ENCODE data around the gene ALX4. TPM values are rescaled to one million over a fixed set of nuclear protein-coding genes. Genes with fewer than 3 reads are reported as not detected.

The ALX4 gene
- polyA plus RNA-seq, 3 donors, result not detected

- no peak overlapping the region for H3K4me3 ChIP-seq (replicated peaks in 1 of 3; ENCODE audit: low read depth in 2 of 3, low read length in 3 of 3)
- DNase-seq, result no peak
- H3K4me2 ChIP-seq (replicated peaks; ENCODE audit: extremely low read depth, low read length, poor library complexity, severe bottlenecking), result no peak overlapping the region
- H3K9ac ChIP-seq (ENCODE audit: insufficient read depth, low read length, poor library complexity, severe bottlenecking), result no peak overlapping the region
- no peaks in the 10 kb centered on the region for H3K36me3 Mint-ChIP-seq
- H3K4me1 Mint-ChIP-seq, result no peaks in the 10 kb centered on the region
- H3K9me3 Mint-ChIP-seq, result peaks cover 0 to 2% (median 0%) of the 10 kb centered on the region in 7 donors
- H2AFZ ChIP-seq (ENCODE audit: insufficient read depth, low read depth, low read length, poor library complexity, severe bottlenecking), result no peak overlapping the region
- H3K4me1 ChIP-seq (ENCODE audit: control insufficient read depth in 1 of 2, insufficient read depth in 2 of 2, low read length in 2 of 2), result no peaks in the 10 kb centered on the region
- H3K4me3 Mint-ChIP-seq, result no peak overlapping the region
- intact Hi-C loops (cut with micrococcal nuclease), result no loop called here
- H3K27ac ChIP-seq (ENCODE audit: low read depth in 1 of 2, low read length in 2 of 2), result no peak overlapping the region
- peaks cover 16 to 55% of the 10 kb centered on the region in 2 donors for H3K27me3 ChIP-seq (ENCODE audit: control insufficient read depth in 2 of 2, insufficient read depth in 2 of 2, low read length in 2 of 2)
- H3K27me3 Mint-ChIP-seq (ENCODE audit: low read depth in 3 of 3), result peaks cover 40 to 79% (median 59%) of the 10 kb centered on the region in 3 donors
- no peaks in the 10 kb centered on the region for H3K9me3 ChIP-seq (replicated peaks in 1 of 2; ENCODE audit: control insufficient read depth in 1 of 2, insufficient read depth in 1 of 2, low read length in 2 of 2)
- no peak overlapping the region for H3K27ac Mint-ChIP-seq
- no peaks in the 10 kb centered on the region for H3K36me3 ChIP-seq (replicated peaks in 1 of 2; ENCODE audit: control insufficient read depth in 1 of 2, insufficient read depth in 2 of 2, low read length in 2 of 2)
- H4K20me1 ChIP-seq (ENCODE audit: insufficient read depth, low read length), result no peaks in the 10 kb centered on the region
- WGBS (ENCODE audit: insufficient coverage), result 60% methylated on average over 6 of the region's 8 CpGs
- H3K79me2 ChIP-seq (ENCODE audit: insufficient read depth, low read length), result no peaks in the 10 kb centered on the region
- no peak for TF ChIP-seq CTCF (IDR thresholded peaks at IDR 0.05)
Observed at GRCh38 chr11:44329472-44330230, 19.7 kb upstream of the ALX4 start.

GRCh38 chr11:44328138-44328660 is 18.3 kb upstream of the ALX4 start:
- Mint-ChIP-seq H3K9me3 (peaks cover 0 to 3% (median 0%) of the 10 kb centered on the region in 7 donors), H3K27ac (no peak overlapping the region), H3K36me3 (no peaks in the 10 kb centered on the region), H3K4me1 (no peaks in the 10 kb centered on the region), H3K27me3 (ENCODE audit: low read depth in 3 of 3) (peaks cover 45 to 83% (median 63%) of the 10 kb centered on the region in 3 donors), H3K4me3 (peak overlapping the region in 1 of 2 donors; percentile 23)
- DNase-seq, result no peak
- Histone ChIP-seq H3K9me3 (replicated peaks in 1 of 2; ENCODE audit: control insufficient read depth in 1 of 2, insufficient read depth in 1 of 2, low read length in 2 of 2) (no peaks in the 10 kb centered on the region), H3K36me3 (replicated peaks in 1 of 2; ENCODE audit: control insufficient read depth in 1 of 2, insufficient read depth in 2 of 2, low read length in 2 of 2) (no peaks in the 10 kb centered on the region), H4K20me1 (ENCODE audit: insufficient read depth, low read length) (no peaks in the 10 kb centered on the region), H2AFZ (ENCODE audit: insufficient read depth, low read depth, low read length, poor library complexity, severe bottlenecking) (no peak overlapping the region), H3K79me2 (ENCODE audit: insufficient read depth, low read length) (no peaks in the 10 kb centered on the region), H3K4me2 (replicated peaks; ENCODE audit: extremely low read depth, low read length, poor library complexity, severe bottlenecking) (no peak overlapping the region), H3K4me3 (replicated peaks in 1 of 3; ENCODE audit: low read depth in 2 of 3, low read length in 3 of 3) (no peak overlapping the region), H3K27ac (ENCODE audit: low read depth in 1 of 2, low read length in 2 of 2) (no peak overlapping the region), H3K4me1 (ENCODE audit: control insufficient read depth in 1 of 2, insufficient read depth in 2 of 2, low read length in 2 of 2) (no peaks in the 10 kb centered on the region), H3K27me3 (ENCODE audit: control insufficient read depth in 2 of 2, insufficient read depth in 2 of 2, low read length in 2 of 2) (peaks cover 25 to 59% of the 10 kb centered on the region in 2 donors), H3K9ac (ENCODE audit: insufficient read depth, low read length, poor library complexity, severe bottlenecking) (no peak overlapping the region)
- 30% methylated on average over 7 of the region's 11 CpGs for WGBS (ENCODE audit: insufficient coverage)
- TF ChIP-seq CTCF (IDR thresholded peaks at IDR 0.05), result no peak
- intact Hi-C loops (cut with micrococcal nuclease), result no loop called here

All from CD14-positive monocyte (primary cell).